Eye (tissue), 1 donor: ENCODE results near the gene SCNN1G.
A peak's percentile ranks its signal among the peaks of the same experiment; 100 is the strongest.

Experiments used
- DNase-seq: peaks from one replicate; pipeline ENCODE4 v3.0.0-alpha.2; 2015

Gene SCNN1G

DNA sequence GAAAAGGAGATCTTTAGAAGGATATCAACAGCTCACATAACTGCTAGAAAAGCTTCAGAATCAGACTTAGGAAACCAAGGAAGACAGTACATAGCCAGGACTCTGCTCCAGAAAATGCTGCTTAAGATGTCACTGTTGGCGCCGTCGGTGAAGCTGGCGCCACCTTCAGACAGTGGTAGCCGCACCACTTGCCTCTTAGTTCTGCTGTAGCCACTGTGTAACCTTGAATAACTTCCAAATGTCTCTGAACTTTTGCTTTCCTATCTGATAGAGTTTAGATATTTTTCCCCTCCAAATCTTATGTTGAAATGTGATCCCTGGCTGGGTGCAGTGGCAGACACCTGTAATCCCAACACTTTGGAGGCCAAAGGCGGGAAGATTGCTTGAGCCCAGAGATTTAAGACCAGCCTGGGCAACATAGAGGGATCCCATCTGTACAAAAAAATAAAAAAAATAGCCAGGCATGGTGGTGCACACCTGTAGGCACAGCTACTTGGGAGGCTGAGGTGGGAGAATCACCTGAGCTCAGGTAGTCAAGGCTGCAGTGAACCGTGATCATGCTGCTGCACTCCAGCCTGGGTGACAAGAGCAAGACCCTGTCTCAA is 27.0 kb upstream of the SCNN1G start:
- DNase-seq, result no peak

GRCh38 chr16:23156110-23156509 is 26.4 kb upstream of the SCNN1G start:
- no peak for DNase-seq

- DNase-seq, result no peak
Measured at GRCh38 chr16:23156946-23157460, 25.5 kb upstream of the SCNN1G start.

DNA sequence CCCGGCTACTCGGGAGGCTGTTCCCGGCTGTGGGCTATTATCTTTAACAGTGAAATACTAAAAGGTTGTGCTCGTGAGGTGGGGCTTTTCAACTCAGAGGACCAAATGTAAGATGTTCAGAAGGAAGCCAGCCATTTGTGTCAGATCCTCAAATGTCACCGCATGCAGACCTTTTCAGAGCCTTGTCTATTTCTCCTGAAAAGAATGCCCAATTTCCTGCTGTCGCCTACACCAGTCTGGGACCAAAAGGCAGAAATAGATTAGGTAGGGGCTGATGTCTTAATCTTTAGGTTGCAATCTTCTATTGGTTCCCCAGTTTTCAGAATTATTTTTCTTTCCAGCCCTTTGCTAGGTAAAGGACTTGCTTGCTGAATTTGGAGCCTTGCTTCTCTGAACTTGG is 24.4 kb upstream of the SCNN1G start:
- DNase-seq, result no peak

GRCh38 chr16:23160082-23160481 is 22.5 kb upstream of the SCNN1G start:
- no peak for DNase-seq

GRCh38 chr16:23160574-23160973 is 22.0 kb upstream of the SCNN1G start:
- no peak for DNase-seq

DNA sequence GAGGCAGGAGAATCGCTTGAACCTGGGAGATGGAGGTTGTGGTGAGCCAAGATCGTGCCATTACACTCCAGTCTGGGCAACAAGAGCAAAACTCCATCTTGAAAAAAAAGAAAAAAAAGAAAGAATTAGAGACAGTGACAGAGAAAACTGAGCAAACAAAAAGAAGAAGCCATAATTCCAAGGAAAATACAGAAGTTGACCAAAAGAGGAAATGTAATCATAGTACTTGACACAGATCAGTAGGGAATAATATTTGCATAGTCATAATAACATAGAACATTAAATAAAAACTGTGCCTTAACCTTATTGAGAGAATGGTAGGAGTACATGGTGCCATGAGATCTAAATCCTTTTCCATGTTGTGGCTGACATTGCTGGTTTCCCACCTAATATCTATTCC is 18.6 kb upstream of the SCNN1G start:
- no peak for DNase-seq

DNA sequence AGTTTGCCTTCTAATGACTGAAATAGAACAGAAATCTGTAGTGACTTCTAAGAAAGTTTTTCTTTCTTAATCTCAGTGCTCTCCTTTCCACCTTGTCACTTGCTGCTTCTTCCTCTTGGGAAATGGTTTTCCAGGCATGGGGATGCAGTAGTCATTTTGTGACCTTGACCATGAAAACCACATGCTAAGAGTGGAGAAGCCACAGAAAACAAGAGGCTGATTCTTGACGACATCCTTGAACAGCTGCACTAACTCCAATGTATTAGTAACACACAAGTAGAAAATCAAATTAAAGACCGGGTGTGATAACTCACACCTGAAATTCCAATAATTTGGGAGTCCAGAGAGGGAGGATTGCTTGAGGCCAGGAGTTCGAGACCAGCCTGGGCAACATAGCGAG is 17.8 kb upstream of the SCNN1G start:
- DNase-seq, result no peak

- DNase-seq, result no peak
Measured at GRCh38 chr16:23172583-23172982, 10.0 kb upstream of the SCNN1G start.

DNA sequence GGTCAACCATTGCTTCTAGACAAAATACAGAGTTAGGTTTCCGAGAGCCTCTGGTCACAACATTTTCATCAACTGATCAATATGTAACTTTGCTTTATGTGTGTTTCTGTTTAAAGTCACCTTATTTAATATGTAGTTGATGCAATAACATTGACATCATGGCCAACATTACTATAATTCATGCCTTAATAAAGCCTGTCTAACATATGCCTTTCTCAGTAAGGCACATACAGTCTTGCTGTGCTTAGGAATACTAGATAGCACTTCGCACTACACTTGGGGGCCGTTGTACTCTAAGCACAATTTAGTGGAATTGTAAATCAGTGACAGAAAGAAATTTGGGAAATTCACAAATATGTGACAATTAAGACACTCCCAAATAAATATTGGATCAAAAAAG is 9.6 kb upstream of the SCNN1G start:
- no peak for DNase-seq

DNA sequence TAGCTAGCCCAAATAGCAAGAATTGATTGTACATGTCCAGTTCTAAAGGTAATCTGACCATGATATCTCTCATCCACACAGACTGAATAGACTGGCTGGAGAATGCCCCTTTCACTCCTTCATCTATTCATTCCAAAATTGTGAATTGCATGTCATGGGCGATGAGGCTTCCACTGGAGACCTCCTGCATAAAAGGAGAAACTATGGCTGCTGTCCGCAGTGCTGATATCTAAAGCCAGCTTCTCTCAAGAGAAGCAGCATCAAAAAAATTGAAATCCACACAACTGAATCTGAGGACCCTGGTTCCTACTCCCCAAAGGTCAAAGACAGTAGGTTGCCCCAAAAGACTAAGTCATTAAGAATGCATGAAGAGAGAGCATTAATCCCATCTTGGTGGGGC is 7.9 kb upstream of the SCNN1G start:
- DNase-seq, result peak; percentile 53

DNA sequence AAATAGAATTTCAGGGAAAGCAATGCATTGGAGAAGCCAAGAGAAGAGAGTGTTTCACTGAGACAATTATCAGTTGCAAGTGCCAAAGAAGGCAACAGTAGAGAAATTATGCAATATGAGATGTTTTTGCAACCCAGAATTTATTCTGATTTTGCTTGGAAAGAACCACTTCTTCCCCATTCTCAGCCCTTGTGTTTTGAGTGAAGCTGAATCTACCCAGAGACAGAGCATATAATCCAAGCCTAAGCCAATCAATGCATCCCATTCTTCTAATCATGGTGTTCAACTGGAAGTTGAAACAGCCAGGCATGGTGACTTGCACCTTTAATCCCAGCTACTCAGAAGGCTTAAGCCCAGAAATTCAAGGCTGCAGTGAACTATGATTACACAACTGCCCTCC is 6.9 kb upstream of the SCNN1G start:
- DNase-seq, result no peak

DNA sequence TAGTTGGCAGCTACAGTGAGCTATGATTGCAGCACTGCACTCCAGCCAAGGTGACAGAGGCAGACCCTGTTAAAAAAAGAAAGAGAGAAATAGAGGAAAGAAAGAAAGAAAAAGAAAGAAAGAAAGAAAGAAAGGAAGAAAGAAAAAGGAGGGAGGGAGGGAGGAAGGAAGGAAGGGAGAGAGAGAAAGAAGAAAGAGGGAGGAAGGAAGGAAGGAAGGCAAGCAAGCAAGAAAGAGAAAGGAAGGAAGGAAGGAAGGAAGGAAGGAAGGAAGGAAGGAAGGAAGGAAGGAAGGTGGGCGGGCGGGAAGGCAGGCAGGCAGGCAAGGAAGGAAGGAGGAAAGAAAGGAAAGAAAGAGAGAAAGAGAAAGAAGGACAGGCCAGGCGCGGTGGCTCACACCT is 1.0 kb upstream of the SCNN1G start:
- no peak for DNase-seq

DNA sequence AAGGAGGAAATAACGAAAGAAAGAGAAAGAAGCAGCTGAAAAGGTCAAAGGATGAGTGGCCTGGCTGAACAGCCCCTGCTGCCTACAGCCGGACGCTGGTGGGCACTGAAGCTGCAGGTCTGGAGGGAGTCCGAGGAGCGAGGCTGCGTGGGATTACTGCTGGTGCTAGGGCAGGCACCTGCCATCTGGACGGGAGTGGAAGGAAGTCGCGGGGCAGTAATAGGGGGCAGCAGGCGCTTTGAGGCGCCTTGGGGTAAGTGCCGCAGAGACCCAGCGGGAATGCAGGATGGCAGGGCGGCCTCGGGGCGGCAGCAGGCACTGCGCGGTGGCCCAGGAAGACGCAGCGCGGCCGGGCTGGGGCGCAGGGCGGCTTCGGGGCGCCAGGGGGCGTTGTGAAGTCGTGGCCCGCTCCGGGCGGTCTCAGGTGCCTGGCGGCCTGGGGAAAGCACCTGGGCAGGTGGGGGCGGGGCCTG is 303 bp upstream of the SCNN1G start:
- peak; percentile 80 for DNase-seq

DNA sequence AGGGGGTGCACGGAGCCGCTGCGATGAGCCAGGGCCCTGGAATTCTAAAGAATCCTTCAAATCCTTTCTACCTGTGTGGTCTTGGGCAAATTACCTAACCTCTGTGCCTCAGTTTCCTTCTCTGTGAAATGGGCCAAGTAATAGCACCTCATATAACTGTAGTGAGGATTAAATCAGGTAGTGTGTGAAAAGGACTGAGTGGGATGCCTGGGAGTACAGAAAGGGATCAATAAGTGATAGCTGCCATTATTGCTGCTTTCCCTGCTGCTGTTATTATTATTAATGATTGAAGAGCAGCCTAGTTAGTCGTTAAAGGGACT is 958 bp downstream of the SCNN1G start:
- no peak for DNase-seq

DNA sequence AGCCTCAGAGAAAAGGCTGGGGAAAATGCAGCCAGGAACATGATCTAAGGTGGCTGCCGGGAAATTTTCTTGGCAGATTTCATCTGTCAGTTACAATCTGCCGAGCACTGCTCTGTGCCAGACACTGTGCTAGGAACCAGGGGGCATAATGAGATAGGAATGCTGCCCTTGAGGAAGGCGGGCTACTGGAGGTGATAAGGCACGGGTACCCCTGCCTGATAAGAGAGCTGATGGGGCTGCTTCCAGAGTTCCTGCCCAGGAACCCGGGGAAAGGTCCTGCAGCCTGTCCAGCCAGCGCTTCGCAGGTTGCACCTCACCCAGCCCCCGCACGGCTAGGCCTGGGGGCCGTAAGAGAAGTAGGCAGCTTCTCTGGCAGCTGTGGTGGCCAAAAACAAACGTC is 3.1 kb downstream of the SCNN1G start:
- no peak for DNase-seq

- DNase-seq, result no peak
Measured at GRCh38 chr16:23186171-23186570, 3.6 kb downstream of the SCNN1G start.

GRCh38 chr16:23187341-23187740 is 4.8 kb downstream of the SCNN1G start:
- no peak for DNase-seq

DNA sequence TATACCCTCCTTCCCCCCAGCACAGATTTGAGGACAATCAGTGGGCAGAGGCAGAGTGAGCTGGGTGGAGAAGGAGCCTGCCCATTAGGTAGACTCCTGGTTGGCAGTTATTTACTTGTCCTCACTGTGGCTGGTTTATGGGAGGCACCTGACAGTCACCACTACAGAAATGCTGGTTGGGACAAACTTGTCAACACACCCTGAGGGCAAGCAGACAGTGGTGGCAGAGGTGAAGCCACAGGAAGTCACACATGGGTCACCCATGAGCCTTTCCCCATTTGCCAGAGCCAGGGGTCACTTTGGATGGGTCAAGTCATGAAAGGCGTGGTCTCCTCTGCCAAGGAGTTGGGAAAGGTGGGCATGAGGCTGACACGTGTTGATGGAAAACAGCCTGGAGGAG is 6.4 kb downstream of the SCNN1G start:
- no peak for DNase-seq

GRCh38 chr16:23194497-23195221 is 12.1 kb downstream of the SCNN1G start:
- DNase-seq, result no peak

GRCh38 chr16:23195366-23195978 is 12.9 kb downstream of the SCNN1G start:
- DNase-seq, result no peak

DNA sequence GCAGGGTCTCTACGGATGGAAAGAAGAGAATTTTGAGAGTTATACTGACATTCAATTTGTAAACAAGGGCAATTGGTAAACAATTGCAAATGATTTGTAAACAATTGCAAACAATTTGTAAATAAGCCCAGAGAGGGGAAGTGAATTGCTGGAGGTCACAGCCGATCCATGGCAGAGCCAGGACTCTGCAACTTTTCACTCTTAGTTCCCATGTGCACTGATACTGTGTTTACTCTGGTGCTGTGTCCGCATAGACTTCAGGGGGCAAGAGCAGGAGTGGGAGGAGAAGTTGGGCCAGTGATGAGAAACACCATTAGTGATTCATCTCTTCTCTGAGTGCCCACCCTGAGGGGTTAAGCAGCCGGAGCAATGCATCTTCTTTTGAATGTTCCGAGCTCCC is 14.0 kb downstream of the SCNN1G start:
- no peak for DNase-seq

DNA sequence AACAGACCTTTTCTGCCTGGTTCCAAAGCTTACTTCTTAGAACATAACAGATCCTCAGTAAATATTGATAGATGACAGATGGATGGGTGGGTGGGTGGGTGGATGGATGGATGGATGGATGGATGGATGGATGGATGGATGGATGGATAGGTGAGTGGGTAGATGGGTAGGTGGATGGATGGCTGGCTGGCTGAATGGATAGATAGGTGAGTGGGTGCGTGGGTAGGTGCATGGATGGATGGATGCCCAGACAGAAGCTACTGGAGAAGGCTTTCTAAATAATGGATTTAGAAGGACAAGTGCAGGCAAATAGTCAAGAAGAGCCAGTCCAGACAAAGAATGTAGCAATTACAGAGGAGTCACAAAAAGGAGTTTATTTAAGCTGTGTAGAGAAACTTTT is 19.6 kb downstream of the SCNN1G start:
- no peak for DNase-seq

GRCh38 chr16:23206986-23207385 is 24.4 kb downstream of the SCNN1G start:
- no peak for DNase-seq
